HepG2 (cell line): Measurements from ENCODE around the gene PACS2. TPM values are rescaled to one million over a fixed set of nuclear protein-coding genes. Genes with fewer than 3 reads are reported as not detected.
A peak's percentile ranks its signal among the peaks of the same experiment; 100 is the strongest.

Experiments used
- ATAD3A ChIP-seq: sonication (generic); formaldehyde crosslinking; IDR thresholded peaks from 2 replicates; pipeline ENCODE4 v1.4.0; 2020; ENCODE audit warnings: missing genetic modification reagents
- DMAP1 ChIP-seq: IDR thresholded peaks from 2 replicates; pipeline ENCODE4 v1.6.1; 2016
- KDM4B ChIP-seq: sonication (generic); formaldehyde crosslinking; IDR thresholded peaks from 2 replicates; pipeline ENCODE4 v1.4.0; 2020; ENCODE audit warnings: missing genetic modification reagents
- PTBP1 ChIP-seq: fragments of 200-400 bp; formaldehyde crosslinking; IDR thresholded peaks from 2 replicates; pipeline ENCODE4 v1.6.1; 2018; ENCODE audit warnings: low read length, low read depth; ENCODE audit not compliant: poor library complexity, severe bottlenecking
- RBAK ChIP-seq: sonication (generic); formaldehyde crosslinking; IDR thresholded peaks from 2 replicates; pipeline ENCODE4 v1.5.1; 2020; ENCODE audit warnings: mild to moderate bottlenecking, missing genetic modification reagents
- ZNF326 ChIP-seq: sonication (generic); formaldehyde crosslinking; IDR thresholded peaks from 2 replicates; pipeline ENCODE4 v1.4.0; 2020; ENCODE audit warnings: missing genetic modification reagents, borderline replicate concordance
- ZNF512B ChIP-seq: sonication (generic); formaldehyde crosslinking; IDR thresholded peaks from 2 replicates; pipeline ENCODE4 v1.5.1; 2020; ENCODE audit warnings: missing genetic modification reagents, mild to moderate bottlenecking, borderline replicate concordance
- ZNF550 ChIP-seq: sonication (generic); formaldehyde crosslinking; IDR thresholded peaks from 2 replicates; pipeline ENCODE4 v1.4.0; 2020; ENCODE audit warnings: mild to moderate bottlenecking, missing genetic modification reagents, borderline replicate concordance
- ZNF687 ChIP-seq: sonication (generic); formaldehyde crosslinking; IDR thresholded peaks from 2 replicates; pipeline ENCODE4 v1.5.1; 2020; ENCODE audit warnings: mild to moderate bottlenecking, missing genetic modification reagents, moderate library complexity
- ZNF792 ChIP-seq: IDR thresholded peaks from 2 replicates; pipeline ENCODE4 v1.6.1; 2016
- polyA plus RNA-seq, 8 experiments: library from polyadenylated mRNA; depleted of rRNA in 3 of 8; stranded (reverse) in 7 of 8; unstranded in 1 of 8; fragments of >200 nt; fragmentation: Illumina TruSeq in 4 of 8; extraction: Trizol in 4 of 8; gene quantifications; 2 replicates each; pipeline versions ENCODE4 v1.2.1 to v1.2.3, GENCODE V29; 2011 to 2016; ENCODE audit warnings: low read depth in 4 of 8, missing spikeins in 1 of 8, mixed read lengths in 1 of 8; ENCODE audit not compliant: insufficient read depth in 1 of 8
- total RNA-seq, 5 experiments: library from RNA; depleted of rRNA; stranded (reverse); fragments of >200 nt; fragmentation: Illumina TruSeq; extraction: Trizol; gene quantifications; 2 replicates each; pipeline ENCODE4 v1.2.3, GENCODE V29; 2016; ENCODE audit warnings: low read depth in 1 of 5
- TF ChIP-seq, protein P1 (sequence below): sonication (generic); formaldehyde crosslinking; IDR thresholded peaks from 2 replicates; pipeline ENCODE4 v1.4.0; 2020; ENCODE audit warnings: mild to moderate bottlenecking, missing genetic modification reagents
- TF ChIP-seq, protein P2 (sequence below): sonication (generic); formaldehyde crosslinking; IDR thresholded peaks from 2 replicates; pipeline ENCODE4 v1.5.1; 2020; ENCODE audit warnings: mild to moderate bottlenecking, moderate library complexity, missing genetic modification reagents
- TF ChIP-seq, protein P3 (sequence below): sonication (generic); formaldehyde crosslinking; IDR thresholded peaks from 2 replicates; pipeline ENCODE4 v1.8.0; 2022; ENCODE audit warnings: mild to moderate bottlenecking, missing genetic modification reagents, borderline replicate concordance

The PACS2 gene
- total and polyA plus RNA-seq, 2 of the 13 experiments (the other 11 are each of a cell fraction or from before 2014, with no cell fraction given), result 23.6 to 27.6 TPM

DNA sequence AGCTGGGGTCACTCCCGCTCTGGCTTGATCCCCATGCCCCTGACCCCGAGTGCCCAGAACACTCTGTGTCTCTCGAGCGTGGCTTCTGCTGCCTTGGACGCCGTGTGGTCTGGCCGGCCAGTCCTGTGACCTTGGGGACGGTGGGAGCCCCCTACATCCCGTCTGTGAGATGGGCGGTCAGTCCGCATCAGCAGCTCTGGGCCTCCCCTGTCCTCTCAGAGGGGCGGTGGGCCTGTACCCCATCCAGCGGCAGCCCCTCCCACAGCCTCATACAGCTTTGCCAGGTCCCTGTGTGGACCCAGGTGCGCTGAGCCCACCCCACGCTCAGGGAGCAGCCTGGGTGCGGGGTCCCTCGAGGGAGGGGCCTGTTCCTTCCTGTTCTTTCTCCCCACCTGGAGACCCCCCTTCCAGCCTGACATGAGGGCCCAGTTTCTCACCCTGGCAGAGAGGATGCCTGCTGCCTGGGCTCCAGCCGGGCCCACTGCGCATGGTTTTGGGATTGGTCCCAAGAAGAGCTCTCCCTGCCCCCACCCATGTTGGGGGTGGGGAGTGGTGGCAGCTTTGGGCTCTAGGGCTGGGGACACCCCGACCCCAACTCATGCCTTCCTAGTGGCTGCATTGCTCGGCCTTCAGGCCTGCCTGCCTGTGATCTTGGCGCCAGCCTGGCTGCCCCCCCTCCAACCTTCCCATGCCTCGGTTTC is 106.6 kb downstream of the PACS2 start (continued):
- TF ChIP-seq, protein P1, sequence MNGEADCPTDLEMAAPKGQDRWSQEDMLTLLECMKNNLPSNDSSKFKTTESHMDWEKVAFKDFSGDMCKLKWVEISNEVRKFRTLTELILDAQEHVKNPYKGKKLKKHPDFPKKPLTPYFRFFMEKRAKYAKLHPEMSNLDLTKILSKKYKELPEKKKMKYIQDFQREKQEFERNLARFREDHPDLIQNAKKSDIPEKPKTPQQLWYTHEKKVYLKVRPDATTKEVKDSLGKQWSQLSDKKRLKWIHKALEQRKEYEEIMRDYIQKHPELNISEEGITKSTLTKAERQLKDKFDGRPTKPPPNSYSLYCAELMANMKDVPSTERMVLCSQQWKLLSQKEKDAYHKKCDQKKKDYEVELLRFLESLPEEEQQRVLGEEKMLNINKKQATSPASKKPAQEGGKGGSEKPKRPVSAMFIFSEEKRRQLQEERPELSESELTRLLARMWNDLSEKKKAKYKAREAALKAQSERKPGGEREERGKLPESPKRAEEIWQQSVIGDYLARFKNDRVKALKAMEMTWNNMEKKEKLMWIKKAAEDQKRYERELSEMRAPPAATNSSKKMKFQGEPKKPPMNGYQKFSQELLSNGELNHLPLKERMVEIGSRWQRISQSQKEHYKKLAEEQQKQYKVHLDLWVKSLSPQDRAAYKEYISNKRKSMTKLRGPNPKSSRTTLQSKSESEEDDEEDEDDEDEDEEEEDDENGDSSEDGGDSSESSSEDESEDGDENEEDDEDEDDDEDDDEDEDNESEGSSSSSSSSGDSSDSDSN (CRISPR knock-in tag), result peak; percentile 35; the same call in 1 of the 2 replicates
- no peak for TF ChIP-seq ATAD3A
- TF ChIP-seq, protein P2, sequence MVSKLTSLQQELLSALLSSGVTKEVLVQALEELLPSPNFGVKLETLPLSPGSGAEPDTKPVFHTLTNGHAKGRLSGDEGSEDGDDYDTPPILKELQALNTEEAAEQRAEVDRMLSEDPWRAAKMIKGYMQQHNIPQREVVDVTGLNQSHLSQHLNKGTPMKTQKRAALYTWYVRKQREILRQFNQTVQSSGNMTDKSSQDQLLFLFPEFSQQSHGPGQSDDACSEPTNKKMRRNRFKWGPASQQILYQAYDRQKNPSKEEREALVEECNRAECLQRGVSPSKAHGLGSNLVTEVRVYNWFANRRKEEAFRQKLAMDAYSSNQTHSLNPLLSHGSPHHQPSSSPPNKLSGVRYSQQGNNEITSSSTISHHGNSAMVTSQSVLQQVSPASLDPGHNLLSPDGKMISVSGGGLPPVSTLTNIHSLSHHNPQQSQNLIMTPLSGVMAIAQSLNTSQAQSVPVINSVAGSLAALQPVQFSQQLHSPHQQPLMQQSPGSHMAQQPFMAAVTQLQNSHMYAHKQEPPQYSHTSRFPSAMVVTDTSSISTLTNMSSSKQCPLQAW, result peak; percentile 33; the same call in 1 of the 2 replicates
- no peak for TF ChIP-seq ZNF792
- TF ChIP-seq, protein P3, sequence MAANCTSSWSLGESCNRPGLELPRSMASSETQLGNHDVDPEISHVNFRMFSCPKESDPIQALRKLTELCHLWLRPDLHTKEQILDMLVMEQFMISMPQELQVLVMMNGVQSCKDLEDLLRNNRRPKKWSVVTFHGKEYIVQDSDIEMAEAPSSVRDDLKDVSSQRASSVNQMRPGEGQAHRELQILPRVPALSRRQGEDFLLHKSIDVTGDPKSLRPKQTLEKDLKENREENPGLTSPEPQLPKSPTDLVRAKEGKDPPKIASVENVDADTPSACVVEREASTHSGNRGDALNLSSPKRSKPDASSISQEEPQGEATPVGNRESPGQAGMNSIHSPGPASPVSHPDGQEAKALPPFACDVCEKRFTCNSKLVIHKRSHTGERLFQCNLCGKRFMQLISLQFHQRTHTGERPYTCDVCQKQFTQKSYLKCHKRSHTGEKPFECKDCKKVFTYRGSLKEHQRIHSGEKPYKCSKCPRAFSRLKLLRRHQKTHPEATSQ, result no peak
- TF ChIP-seq KDM4B (CRISPR knock-in tag), result no peak
- TF ChIP-seq ZNF326 (CRISPR knock-in tag), result no peak
- TF ChIP-seq RBAK (CRISPR knock-in tag), result no peak
- 0 out of 2 replicates have a peak, but pooled peaks have one; percentile 77 for TF ChIP-seq ZNF550
- no peak for TF ChIP-seq DMAP1 (CRISPR knock-in tag)
- peak; percentile 53 for TF ChIP-seq ZNF687 (CRISPR knock-in tag)
- no peak for TF ChIP-seq PTBP1
- TF ChIP-seq ZNF512B (CRISPR knock-in tag), result no peak
